ENCODE measurements around the gene NUP93. TPM values are rescaled to one million over a fixed set of nuclear protein-coding genes. Genes with fewer than 3 reads are reported as not detected.

The NUP93 gene
- polyA plus RNA-seq, 1 experiment: 46.4 TPM

DNA sequence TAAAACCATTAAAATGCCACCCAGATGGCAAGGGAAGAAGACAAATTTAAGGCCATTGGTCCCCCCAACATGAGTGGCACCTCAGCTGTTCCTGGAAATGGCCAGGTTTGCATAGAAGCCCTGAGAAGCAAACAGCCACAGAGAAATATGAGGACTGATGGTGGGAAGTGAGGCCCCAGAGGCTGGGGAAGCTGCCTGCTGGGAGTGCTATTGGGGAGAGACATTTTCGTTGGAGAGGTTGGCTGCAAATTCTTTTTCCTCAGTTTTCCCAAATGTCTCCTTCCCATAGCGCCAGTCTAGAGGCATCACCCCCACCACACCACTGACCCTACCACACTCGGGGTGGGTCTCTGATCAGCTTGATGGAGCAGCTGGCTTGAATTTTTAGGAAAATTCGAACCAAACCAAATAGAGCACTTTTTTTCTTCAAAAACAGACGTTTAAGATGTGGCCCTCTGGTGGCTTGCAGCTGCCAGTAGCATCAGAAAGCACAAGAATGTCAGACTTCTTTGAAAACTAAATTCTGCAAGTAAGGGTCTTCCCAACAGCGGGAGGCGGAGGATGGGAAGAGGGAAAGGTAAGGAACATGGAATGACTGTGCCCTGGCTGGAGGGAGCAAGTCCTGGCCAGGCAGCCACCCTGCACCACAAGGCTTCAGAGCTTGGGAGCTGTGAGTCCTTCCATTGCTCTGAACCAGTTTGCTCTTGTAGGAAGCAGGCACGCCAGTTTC lies 121.9 kb downstream of the NUP93 start:
- DNase-seq (ENCODE audit: low read depth, low spot score): no peak
- Histone ChIP-seq H3K27me3 (ENCODE audit: control insufficient read depth, insufficient read depth, low read length) (no peaks in the 10 kb centered on the region), H3K9me3 (ENCODE audit: control insufficient read depth, insufficient read depth, low read length) (no peaks in the 10 kb centered on the region), H3K4me3 (ENCODE audit: low read depth, low read length) (no peak overlapping the region), H3K27ac (ENCODE audit: low read depth, low read length) (no peak overlapping the region)
- POLR2A ChIA-PET: interaction anchor here (0.6 to 1.3 kb wide), 4 partner anchors 10 to 301 kb away, joined by 3 to 9 read pairs (median 4); no protein-coding TSS in a partner anchor
- TF ChIP-seq, protein P1, sequence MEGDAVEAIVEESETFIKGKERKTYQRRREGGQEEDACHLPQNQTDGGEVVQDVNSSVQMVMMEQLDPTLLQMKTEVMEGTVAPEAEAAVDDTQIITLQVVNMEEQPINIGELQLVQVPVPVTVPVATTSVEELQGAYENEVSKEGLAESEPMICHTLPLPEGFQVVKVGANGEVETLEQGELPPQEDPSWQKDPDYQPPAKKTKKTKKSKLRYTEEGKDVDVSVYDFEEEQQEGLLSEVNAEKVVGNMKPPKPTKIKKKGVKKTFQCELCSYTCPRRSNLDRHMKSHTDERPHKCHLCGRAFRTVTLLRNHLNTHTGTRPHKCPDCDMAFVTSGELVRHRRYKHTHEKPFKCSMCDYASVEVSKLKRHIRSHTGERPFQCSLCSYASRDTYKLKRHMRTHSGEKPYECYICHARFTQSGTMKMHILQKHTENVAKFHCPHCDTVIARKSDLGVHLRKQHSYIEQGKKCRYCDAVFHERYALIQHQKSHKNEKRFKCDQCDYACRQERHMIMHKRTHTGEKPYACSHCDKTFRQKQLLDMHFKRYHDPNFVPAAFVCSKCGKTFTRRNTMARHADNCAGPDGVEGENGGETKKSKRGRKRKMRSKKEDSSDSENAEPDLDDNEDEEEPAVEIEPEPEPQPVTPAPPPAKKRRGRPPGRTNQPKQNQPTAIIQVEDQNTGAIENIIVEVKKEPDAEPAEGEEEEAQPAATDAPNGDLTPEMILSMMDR (IDR thresholded peaks at IDR 0.05; ENCODE audit: low read depth, low read length): peak; percentile 71
- CTCF ChIA-PET: interaction anchor here (1.0 to 10.8 kb wide), 4 partner anchors 48 to 275 kb away, joined by 3 to 75 read pairs (median 6); no protein-coding TSS in a partner anchor

DNA sequence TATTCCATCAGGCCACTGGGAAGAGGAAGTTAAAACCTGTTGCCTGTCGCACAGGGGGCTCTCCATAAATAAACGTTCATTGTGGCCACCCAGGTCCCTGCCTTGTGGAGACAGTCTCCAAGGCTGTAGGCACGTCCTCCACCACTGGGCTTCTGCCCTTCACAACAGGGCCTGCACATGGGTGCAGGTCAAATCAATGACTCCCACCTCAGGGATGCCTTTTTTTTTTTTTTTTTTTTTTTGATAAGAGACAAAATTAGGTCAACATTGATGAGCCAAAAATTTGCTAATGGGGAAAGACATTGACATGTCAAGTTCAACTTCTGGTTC lies 122.4 kb downstream of the NUP93 start:
- POLR2A ChIA-PET: interaction anchor here (1.3 kb wide), 1 partner anchor 11 kb away, joined by 3 read pairs; no protein-coding TSS in a partner anchor
- H3K4me3 ChIP-seq (ENCODE audit: low read depth, low read length): no peak overlapping the region

DNA sequence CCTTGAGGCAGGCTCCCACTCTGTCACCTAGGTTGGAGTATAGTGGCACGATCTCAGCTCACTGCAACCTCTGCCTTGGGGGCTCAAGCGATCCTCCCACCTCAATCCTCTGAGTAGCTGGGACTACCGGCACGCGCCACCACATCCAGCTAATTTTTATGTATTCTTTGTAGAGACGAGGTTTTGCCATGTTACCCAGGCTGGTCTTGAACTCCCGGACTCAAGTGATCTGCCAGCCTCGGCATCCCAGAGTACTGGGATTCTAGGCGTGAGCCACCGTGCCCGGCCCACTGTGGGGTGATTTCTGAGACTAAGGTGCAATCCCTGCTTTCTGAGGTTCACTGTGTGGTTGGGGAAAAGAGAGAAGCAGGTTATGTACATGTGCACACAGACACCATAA lies 123.0 kb downstream of the NUP93 start:
- Histone ChIP-seq H3K27ac (ENCODE audit: low read depth, low read length) (no peak overlapping the region), H3K27me3 (ENCODE audit: control insufficient read depth, insufficient read depth, low read length) (no peaks in the 10 kb centered on the region), H3K9me3 (ENCODE audit: control insufficient read depth, insufficient read depth, low read length) (no peaks in the 10 kb centered on the region), H3K4me3 (ENCODE audit: low read depth, low read length) (no peak overlapping the region)
- TF ChIP-seq, protein P1 (IDR thresholded peaks at IDR 0.05; ENCODE audit: low read depth, low read length): no peak
- ChIA-PET CTCF (interaction anchor here (0.7 to 10.8 kb wide), 5 partner anchors 9 to 276 kb away, joined by 3 to 75 read pairs (median 5); no protein-coding TSS in a partner anchor), POLR2A (interaction anchor here (1.2 to 1.3 kb wide), 2 partner anchors 10 to 465 kb away, joined by 3 to 4 read pairs; no protein-coding TSS in a partner anchor)
- DNase-seq (ENCODE audit: low read depth, low spot score): no peak

More for the DNA sequence above, 122.4 kb downstream of the NUP93 start:
- DNase-seq (ENCODE audit: low read depth, low spot score): no peak
- Histone ChIP-seq H3K27me3 (ENCODE audit: control insufficient read depth, insufficient read depth, low read length) (no peaks in the 10 kb centered on the region), H3K9me3 (ENCODE audit: control insufficient read depth, insufficient read depth, low read length) (no peaks in the 10 kb centered on the region), H3K27ac (ENCODE audit: low read depth, low read length) (no peak overlapping the region)
- CTCF ChIA-PET: interaction anchor here (1.0 to 10.8 kb wide), 3 partner anchors 59 to 276 kb away, joined by 5 to 75 read pairs (median 6); no protein-coding TSS in a partner anchor
- TF ChIP-seq, protein P1 (IDR thresholded peaks at IDR 0.05; ENCODE audit: low read depth, low read length): no peak

DNA sequence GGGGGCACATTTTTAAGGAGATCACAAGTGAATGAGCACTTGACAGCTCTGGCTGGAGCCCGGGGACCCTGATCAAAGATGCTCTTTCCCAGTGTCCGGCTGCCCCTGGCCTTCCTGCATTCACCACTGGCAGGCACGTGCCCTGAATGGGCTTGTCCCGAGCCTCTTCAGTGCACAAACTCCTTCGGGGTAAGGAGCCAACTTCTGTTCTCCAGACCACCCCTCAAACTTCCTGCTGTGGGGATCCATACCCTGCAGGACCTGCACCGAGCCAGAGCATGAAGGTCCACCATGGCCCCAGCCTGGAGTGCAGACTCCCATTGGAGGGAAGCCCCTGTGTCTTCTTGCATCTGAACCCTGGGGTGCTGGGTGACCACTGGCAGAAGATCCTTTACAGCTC lies 125.3 kb downstream of the NUP93 start:
- DNase-seq (ENCODE audit: low read depth, low spot score): no peak
- Histone ChIP-seq H3K27me3 (ENCODE audit: control insufficient read depth, insufficient read depth, low read length) (no peaks in the 10 kb centered on the region), H3K9me3 (ENCODE audit: control insufficient read depth, insufficient read depth, low read length) (no peaks in the 10 kb centered on the region), H3K27ac (ENCODE audit: low read depth, low read length) (no peak overlapping the region), H3K4me3 (ENCODE audit: low read depth, low read length) (no peak overlapping the region)
- ChIA-PET POLR2A (no interaction called here), CTCF (interaction anchor here (0.6 to 10.8 kb wide), 4 partner anchors 12 to 229 kb away, joined by 3 to 75 read pairs (median 10); no protein-coding TSS in a partner anchor)
- TF ChIP-seq, protein P1 (IDR thresholded peaks at IDR 0.05; ENCODE audit: low read depth, low read length): no peak

DNA sequence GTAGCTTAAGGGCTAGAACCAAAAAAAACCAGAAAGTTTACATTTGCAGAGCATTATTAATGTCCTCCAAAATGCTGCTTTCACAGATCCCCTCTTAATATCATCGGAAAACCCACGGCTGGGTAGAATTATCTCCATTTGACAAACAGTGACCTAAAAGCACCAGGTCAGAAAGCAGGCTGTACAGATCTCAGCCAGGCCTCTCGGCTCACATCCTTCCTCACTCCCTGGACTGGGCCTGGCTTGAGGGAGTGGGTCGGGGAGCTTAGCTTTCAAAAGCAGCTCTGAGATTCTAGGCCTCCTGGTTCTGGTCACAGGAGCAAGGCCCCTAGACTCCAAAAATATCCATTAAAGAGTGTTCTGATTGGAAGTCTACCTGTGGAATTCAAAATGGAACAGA lies 126.0 kb downstream of the NUP93 start:
- H3K4me3 ChIP-seq (ENCODE audit: low read depth, low read length): no peak overlapping the region
- no peak overlapping the region for H3K27ac ChIP-seq (ENCODE audit: low read depth, low read length)
- POLR2A ChIA-PET: no interaction called here
- CTCF ChIA-PET: interaction anchor here (0.6 to 10.8 kb wide), 4 partner anchors 11 to 228 kb away, joined by 3 to 75 read pairs (median 10); no protein-coding TSS in a partner anchor
- no peak for DNase-seq (ENCODE audit: low read depth, low spot score)
- TF ChIP-seq, protein P1 (IDR thresholded peaks at IDR 0.05; ENCODE audit: low read depth, low read length): no peak
- no peaks in the 10 kb centered on the region for H3K27me3 ChIP-seq (ENCODE audit: control insufficient read depth, insufficient read depth, low read length)
- no peaks in the 10 kb centered on the region for H3K9me3 ChIP-seq (ENCODE audit: control insufficient read depth, insufficient read depth, low read length)

Measured in AG04450 (cell line).